ENCODE results near the gene BIRC7. TPM values are rescaled to one million over a fixed set of nuclear protein-coding genes. Genes with fewer than 3 reads are reported as not detected.
A peak's percentile ranks its signal among the peaks of the same experiment; 100 is the strongest.

Gene BIRC7
- total RNA-seq, 1 experiment from 2014 or later: not detected

GRCh38 chr20:63227260-63227659 lies 8.4 kb upstream of the BIRC7 start:
- peaks cover 39% of the 10 kb centered on the region for H3F3A ChIP-seq (ENCODE audit: insufficient read depth, low read depth)
- no peaks in the 10 kb centered on the region for H3K36me3 ChIP-seq (ENCODE audit: low read depth)
- CTCF ChIA-PET: interaction anchor here (0.7 kb wide), 1 partner anchor 212 kb away, joined by 4 read pairs; no protein-coding TSS in a partner anchor
- H3K27ac ChIP-seq: no peak overlapping the region
- intact Hi-C loops (cut with micrococcal nuclease; ENCODE audit: unreplicated experiment): no loop called here
- peaks cover 52% of the 10 kb centered on the region for H3K4me1 ChIP-seq (replicated peaks; ENCODE audit: insufficient read depth)
- BruUV-seq (replicated peaks): no TSS peak
- no peaks in the 10 kb centered on the region for H3K9me3 ChIP-seq (ENCODE audit: insufficient read depth, low read depth)
- H3K9me2 ChIP-seq (ENCODE audit: insufficient read depth): no peaks in the 10 kb centered on the region
- H3K4me2 ChIP-seq: no peak overlapping the region
- POLR2A ChIA-PET (ENCODE audit: unreplicated experiment): interaction anchor here (0.7 kb wide), 1 partner anchor 307 kb away, joined by 23 read pairs; no protein-coding TSS in a partner anchor
- DNase-seq: no peak
- no peaks in the 10 kb centered on the region for H3K79me2 ChIP-seq (ENCODE audit: low read depth)
- no peaks in the 10 kb centered on the region for H3K27me3 ChIP-seq (ENCODE audit: insufficient read depth, low read depth)
- no peak overlapping the region for H3K4me3 ChIP-seq
- TF ChIP-seq EZH2 (IDR thresholded peaks at IDR 0.05; ENCODE audit: low read depth) (no peak), CTCF (conservative IDR thresholded peaks at IDR 0.05) (no peak)
- H2AFZ ChIP-seq: no peak overlapping the region
- 0 out of 2 replicates have a peak, but pooled peaks cover 4% of the 10 kb centered on the region for H4K20me1 ChIP-seq (ENCODE audit: insufficient read depth)

- TF ChIP-seq CTCF (conservative IDR thresholded peaks at IDR 0.05): no peak
- no peak for TF ChIP-seq EZH2 (IDR thresholded peaks at IDR 0.05; ENCODE audit: low read depth)
- peaks cover 43% of the 10 kb centered on the region for H3F3A ChIP-seq (ENCODE audit: insufficient read depth, low read depth)
- 0 out of 2 replicates have a peak, but pooled peaks cover 4% of the 10 kb centered on the region for H4K20me1 ChIP-seq (ENCODE audit: insufficient read depth)
- H3K36me3 ChIP-seq (ENCODE audit: low read depth): no peaks in the 10 kb centered on the region
- no peak overlapping the region for H2AFZ ChIP-seq
- CTCF ChIA-PET: no interaction called here
- H3K27me3 ChIP-seq (ENCODE audit: insufficient read depth, low read depth): no peaks in the 10 kb centered on the region
- BruUV-seq (replicated peaks): no TSS peak
- no peak overlapping the region for H3K4me2 ChIP-seq
- DNase-seq: no peak
- no peak overlapping the region for H3K27ac ChIP-seq
- H3K9me3 ChIP-seq (ENCODE audit: insufficient read depth, low read depth): no peaks in the 10 kb centered on the region
- no peaks in the 10 kb centered on the region for H3K79me2 ChIP-seq (ENCODE audit: low read depth)
- peaks cover 56% of the 10 kb centered on the region for H3K4me1 ChIP-seq (replicated peaks; ENCODE audit: insufficient read depth)
- H3K9me2 ChIP-seq (ENCODE audit: insufficient read depth): no peaks in the 10 kb centered on the region
- H3K4me3 ChIP-seq: no peak overlapping the region
- POLR2A ChIA-PET (ENCODE audit: unreplicated experiment): no interaction called here
- intact Hi-C loops (cut with micrococcal nuclease; ENCODE audit: unreplicated experiment): no loop called here
Measured at GRCh38 chr20:63228806-63229205, 6.9 kb upstream of the BIRC7 start.

- DNase-seq: no peak
- 0 out of 2 replicates have a peak overlapping the region, but pooled peaks have one; percentile 77 for H3K4me2 ChIP-seq
- ChIA-PET CTCF (no interaction called here), POLR2A (ENCODE audit: unreplicated experiment) (no interaction called here)
- BruUV-seq (replicated peaks): no TSS peak
- H3K27ac ChIP-seq: no peak overlapping the region
- H3K36me3 ChIP-seq (ENCODE audit: low read depth): no peaks in the 10 kb centered on the region
- TF ChIP-seq CTCF (conservative IDR thresholded peaks at IDR 0.05) (no peak), EZH2 (IDR thresholded peaks at IDR 0.05; ENCODE audit: low read depth) (no peak)
- no peaks in the 10 kb centered on the region for H3K27me3 ChIP-seq (ENCODE audit: insufficient read depth, low read depth)
- no peaks in the 10 kb centered on the region for H3K9me2 ChIP-seq (ENCODE audit: insufficient read depth)
- H3F3A ChIP-seq (ENCODE audit: insufficient read depth, low read depth): peaks cover 25% of the 10 kb centered on the region; the same call in 1 of the 2 replicates
- H3K79me2 ChIP-seq (ENCODE audit: low read depth): no peaks in the 10 kb centered on the region
- peaks cover 43% of the 10 kb centered on the region for H3K4me1 ChIP-seq (replicated peaks; ENCODE audit: insufficient read depth)
- H3K4me3 ChIP-seq: no peak overlapping the region
- H2AFZ ChIP-seq: no peak overlapping the region
- intact Hi-C loops (cut with micrococcal nuclease; ENCODE audit: unreplicated experiment): no loop called here
- no peaks in the 10 kb centered on the region for H4K20me1 ChIP-seq (ENCODE audit: insufficient read depth)
- H3K9me3 ChIP-seq (ENCODE audit: insufficient read depth, low read depth): no peaks in the 10 kb centered on the region
Measured at GRCh38 chr20:63230800-63231268, 4.9 kb upstream of the BIRC7 start.
